CD4-positive, alpha-beta memory T cell (primary cell): ENCODE measurements around the gene ANAPC5. TPM values are rescaled to one million over a fixed set of nuclear protein-coding genes. Genes with fewer than 3 reads are reported as not detected.

ENCODE experiments used
- CTCF ChIA-PET: fragments of 350-600 bp; sonication (Branson Sonifier 250); formaldehyde crosslinking; loops from one replicate; lab custom pipeline; 2021; ENCODE audit warnings: inconsistent platforms; ENCODE audit not compliant: partially characterized antibody; lab: Charles Lee
- POLR2A ChIA-PET: fragments of 350-600 bp; sonication (Branson Sonifier 250); formaldehyde crosslinking; loops from one replicate; lab custom pipeline; 2021; ENCODE audit not compliant: partially characterized antibody; lab: Charles Lee
- DNase-seq, 5 donors: peaks; one replicate each; pipeline versions ENCODE4 v3.0.0 to v3.0.0-alpha.2; 2020 to 2022; ENCODE audit warnings: mixed read lengths in 1 of 5
- H3K27ac ChIP-seq: one replicate; pipeline ENCODE4 v1.7.0; 2013; ENCODE audit warnings: low read depth, low read length
- H3K27me3 ChIP-seq: 2 replicates; pipeline ENCODE4 v1.7.0; 2013; ENCODE audit warnings: mild to moderate bottlenecking, low read length, moderate library complexity; ENCODE audit not compliant: insufficient read depth
- H3K36me3 ChIP-seq: 2 replicates; pipeline ENCODE4 v1.7.0; 2013; ENCODE audit warnings: mild to moderate bottlenecking, low read length, moderate library complexity; ENCODE audit not compliant: insufficient read depth
- H3K4me1 ChIP-seq: 2 replicates; pipeline ENCODE4 v1.7.0; 2013; ENCODE audit warnings: mild to moderate bottlenecking, low read length, moderate library complexity; ENCODE audit not compliant: insufficient read depth
- H3K4me3 ChIP-seq, 2 donors: one replicate each; pipeline ENCODE4 v1.7.0; 2013; ENCODE audit warnings: low read length in 2 of 2, mild to moderate bottlenecking in 1 of 2
- H3K9me3 ChIP-seq, 2 donors: one replicate each; pipeline ENCODE4 v1.7.0; 2013; ENCODE audit warnings: low read length in 2 of 2, control low read depth in 1 of 2; ENCODE audit not compliant: control insufficient read depth in 1 of 2
- H3K27ac Mint-ChIP-seq, 7 donors: one replicate each; pipeline ENCODE4 v1.8.0; 2020 to 2021; ENCODE audit warnings: mixed read lengths in 7 of 7, mild to moderate bottlenecking in 6 of 7, inconsistent platforms in 3 of 7, moderate library complexity in 3 of 7
- H3K27me3 Mint-ChIP-seq, 2 donors: one replicate each; pipeline ENCODE4 v1.8.0; 2020 to 2021; ENCODE audit warnings: mixed read lengths in 2 of 2
- H3K36me3 Mint-ChIP-seq, 2 donors: one replicate each; pipeline ENCODE4 v1.8.0; 2020 to 2021; ENCODE audit warnings: mixed read lengths in 2 of 2, inconsistent platforms in 1 of 2, mild to moderate bottlenecking in 1 of 2
- H3K4me1 Mint-ChIP-seq, 4 donors: one replicate each; pipeline ENCODE4 v1.8.0; 2020 to 2021; ENCODE audit warnings: mixed read lengths in 4 of 4, mild to moderate bottlenecking in 1 of 4
- H3K4me3 Mint-ChIP-seq, 8 donors: one replicate each; pipeline ENCODE4 v1.8.0; 2020 to 2021; ENCODE audit warnings: mixed read lengths in 8 of 8, mild to moderate bottlenecking in 7 of 8, moderate library complexity in 6 of 8, inconsistent platforms in 3 of 8
- H3K9me3 Mint-ChIP-seq, 8 donors: one replicate each; pipeline ENCODE4 v1.8.0; 2020 to 2021; ENCODE audit warnings: mixed read lengths in 8 of 8, mild to moderate bottlenecking in 5 of 8, inconsistent platforms in 3 of 8, moderate library complexity in 1 of 8
- intact Hi-C: fragments of 100-400 bp; cut with micrococcal nuclease; formaldehyde crosslinking; loops from one replicate; pipeline ENCODE4 v1.15.1; 2023
- polyA plus RNA-seq, 2 donors: library from polyadenylated mRNA; unstranded; fragments of 300-500 nt; fragmentation: Illumina TruSeq; gene quantifications; one replicate each; pipeline ENCODE4 v1.2.3, GENCODE V29; 2021
- total RNA-seq, 2 experiments: library from RNA; stranded (reverse); gene quantifications; one replicate each; pipeline ENCODE4 v1.2.3, GENCODE V29; 2021

The ANAPC5 gene
- total and polyA plus RNA-seq, 4 experiments from 2014 or later, result 142 to 231 (median 143) TPM

DNA sequence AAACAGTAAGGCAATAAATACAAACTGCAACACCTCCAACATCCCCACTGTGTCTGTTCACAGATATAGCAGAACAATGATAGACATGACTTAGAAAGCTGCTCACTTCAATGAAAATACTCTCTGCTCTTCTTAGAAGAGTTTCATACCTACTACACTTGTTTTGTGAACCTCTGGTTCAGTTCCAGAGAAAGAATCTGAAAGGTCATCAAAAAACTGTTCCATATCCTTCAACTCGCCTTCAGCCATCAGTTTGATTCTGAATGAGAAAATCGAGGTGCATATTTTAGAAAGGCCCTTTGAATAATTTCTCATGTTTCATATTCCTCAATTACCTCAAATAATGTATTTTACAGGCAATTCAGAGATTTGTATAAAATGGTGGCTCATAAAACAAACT is 5.5 kb downstream of the ANAPC5 start:
- Histone ChIP-seq H3K27ac (no peak overlapping the region), H3K9me3 (no peaks in the 10 kb centered on the region), H3K4me3 (no peak overlapping the region), H3K36me3 (peaks cover 38% of the 10 kb centered on the region), H3K4me1 (peaks cover 20% of the 10 kb centered on the region), H3K27me3 (no peaks in the 10 kb centered on the region)
- H3K27me3 Mint-ChIP-seq, result no peaks in the 10 kb centered on the region
- no peak for DNase-seq
- ChIA-PET POLR2A (no interaction called here), CTCF (interaction anchor here (1.5 to 3.1 kb wide), 3 partner anchors 9 to 96 kb away, joined by 4 to 23 read pairs (median 11); no protein-coding TSS in a partner anchor)
- H3K27ac Mint-ChIP-seq, result peak overlapping the region in 2 of 7 donors; percentile 46 to 50
- intact Hi-C loops, result no loop called here
- no peaks in the 10 kb centered on the region for H3K9me3 Mint-ChIP-seq
- peaks cover 45 to 53% of the 10 kb centered on the region in 2 donors for H3K36me3 Mint-ChIP-seq
- no peak overlapping the region for H3K4me3 Mint-ChIP-seq
- H3K4me1 Mint-ChIP-seq, result peaks cover 15 to 42% (median 27%) of the 10 kb centered on the region in 4 donors

DNA sequence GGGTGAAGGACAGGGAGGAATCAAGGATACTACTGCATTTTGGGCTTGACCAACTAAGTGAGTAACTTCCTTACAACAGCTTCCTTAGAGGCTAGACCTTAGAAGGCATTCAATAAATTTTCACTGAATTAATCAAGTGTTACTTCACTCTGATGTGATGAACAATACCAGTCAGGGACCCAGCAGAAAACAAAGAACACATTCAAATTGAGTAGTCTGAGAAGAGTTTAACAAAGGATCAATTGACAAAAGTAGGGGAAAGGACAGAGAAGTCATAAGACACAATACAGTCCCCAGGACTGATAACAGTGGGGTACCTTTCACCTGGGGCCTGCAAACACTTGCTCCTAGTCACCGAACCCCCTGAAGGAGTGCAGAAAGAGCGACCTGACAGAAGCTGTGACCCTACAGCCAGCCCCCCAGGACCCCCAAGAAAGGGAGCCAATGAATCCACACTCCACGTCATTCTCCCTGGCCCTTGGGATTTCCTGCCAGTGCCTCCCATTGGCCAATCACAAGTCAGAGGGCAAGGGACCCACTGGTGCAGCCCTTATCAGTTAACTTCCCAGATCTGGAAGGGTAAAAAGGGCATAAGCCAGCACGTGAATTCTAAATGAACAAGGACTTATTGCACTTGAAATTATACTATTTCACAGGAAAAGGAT is 6.9 kb downstream of the ANAPC5 start:
- peaks cover 0 to 2% (median 0%) of the 10 kb centered on the region in 8 donors for H3K9me3 Mint-ChIP-seq
- peaks cover 6% of the 10 kb centered on the region for H3K4me1 ChIP-seq
- DNase-seq, result no peak
- no peaks in the 10 kb centered on the region for H3K27me3 Mint-ChIP-seq
- intact Hi-C loops, result no loop called here
- H3K4me3 ChIP-seq, result no peak overlapping the region
- peak overlapping the region in 6 of 7 donors; percentile 3 to 77 (median 40) for H3K27ac Mint-ChIP-seq
- H3K27me3 ChIP-seq, result no peaks in the 10 kb centered on the region
- H3K4me3 Mint-ChIP-seq, result no peak overlapping the region
- peaks cover 13 to 32% (median 18%) of the 10 kb centered on the region in 4 donors for H3K4me1 Mint-ChIP-seq
- H3K36me3 Mint-ChIP-seq, result peaks cover 54 to 58% of the 10 kb centered on the region in 2 donors
- H3K27ac ChIP-seq, result no peak overlapping the region
- H3K9me3 ChIP-seq, result no peaks in the 10 kb centered on the region
- POLR2A ChIA-PET, result no interaction called here
- CTCF ChIA-PET, result interaction anchor here (2.2 to 3.1 kb wide), 2 partner anchors 10 to 11 kb away, joined by 12 to 23 read pairs; no protein-coding TSS in a partner anchor
- H3K36me3 ChIP-seq, result peaks cover 50% of the 10 kb centered on the region

DNA sequence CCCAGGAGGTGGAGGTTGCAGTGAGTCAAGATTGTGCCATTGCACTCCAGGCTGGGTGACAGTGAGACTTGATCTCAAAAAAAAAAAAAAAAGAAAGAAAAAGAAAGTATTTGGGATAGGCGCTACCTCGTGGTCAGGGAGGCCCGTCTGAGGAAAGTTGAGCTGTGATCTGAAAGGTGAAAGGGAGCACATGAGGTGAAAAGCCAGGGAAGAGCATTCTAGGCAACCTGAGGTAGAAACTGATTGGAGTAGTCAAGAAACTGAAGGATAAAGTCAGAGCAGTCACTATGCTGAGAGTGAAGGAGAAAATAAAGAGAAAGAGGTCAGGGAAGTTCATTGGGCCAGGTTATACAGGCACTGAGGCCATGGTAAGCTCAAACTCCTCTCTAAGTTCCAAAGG is 7.7 kb downstream of the ANAPC5 start:
- Histone ChIP-seq H3K27me3 (no peaks in the 10 kb centered on the region), H3K4me3 (no peak overlapping the region), H3K4me1 (no peaks in the 10 kb centered on the region), H3K9me3 (no peaks in the 10 kb centered on the region), H3K36me3 (peaks cover 50% of the 10 kb centered on the region), H3K27ac (no peak overlapping the region)
- DNase-seq, result no peak
- Mint-ChIP-seq H3K27ac (peak overlapping the region in 4 of 7 donors; percentile 16 to 68 (median 30)), H3K9me3 (peaks cover 0 to 2% (median 0%) of the 10 kb centered on the region in 8 donors), H3K36me3 (peaks cover 54 to 60% of the 10 kb centered on the region in 2 donors), H3K27me3 (no peaks in the 10 kb centered on the region), H3K4me1 (peaks cover 13 to 28% (median 17%) of the 10 kb centered on the region in 4 donors), H3K4me3 (no peak overlapping the region)
- POLR2A ChIA-PET, result no interaction called here
- intact Hi-C loops, result no loop called here
- CTCF ChIA-PET, result interaction anchor here (2.2 kb wide), 1 partner anchor 10 kb away, joined by 12 read pairs; no protein-coding TSS in a partner anchor

DNA sequence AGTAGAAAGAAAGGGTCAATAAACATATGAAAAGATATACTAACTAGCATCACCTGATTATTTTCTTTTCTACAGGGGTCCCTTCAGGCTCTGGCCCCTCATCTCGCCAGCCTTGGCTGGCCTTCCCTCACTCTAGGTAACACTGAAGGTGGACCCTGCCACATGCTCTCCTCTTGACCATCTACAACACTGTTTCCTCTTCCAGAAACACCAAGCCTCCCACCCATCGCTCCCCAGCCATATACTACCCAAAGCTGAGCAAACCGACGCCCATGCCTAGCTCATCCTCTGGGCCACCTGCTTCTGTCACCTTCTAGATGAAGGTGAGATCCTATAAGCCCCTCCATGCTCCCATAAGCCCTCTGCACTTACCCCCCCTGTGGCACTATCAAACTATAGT is 14.8 kb downstream of the ANAPC5 start:
- ChIA-PET CTCF (interaction anchor here (1.0 to 2.9 kb wide), 5 partner anchors 10 to 105 kb away, joined by 3 to 7 read pairs (median 4); no protein-coding TSS in a partner anchor), POLR2A (interaction anchor here (0.7 to 1.2 kb wide), 2 partner anchors 14 to 15 kb away, joined by 3 read pairs; partner anchors contain the start of gene ANAPC5)
- Mint-ChIP-seq H3K36me3 (peaks cover 26 to 49% of the 10 kb centered on the region in 2 donors), H3K9me3 (peaks cover 0 to 2% (median 0%) of the 10 kb centered on the region in 8 donors), H3K4me3 (no peak overlapping the region), H3K4me1 (peaks cover 2 to 6% (median 4%) of the 10 kb centered on the region in 4 donors), H3K27me3 (no peaks in the 10 kb centered on the region), H3K27ac (peak overlapping the region in 1 of 7 donors; percentile 80)
- no peaks in the 10 kb centered on the region for H3K27me3 ChIP-seq
- H3K4me3 ChIP-seq, result no peak overlapping the region
- intact Hi-C loops, result no loop called here
- H3K4me1 ChIP-seq, result peaks cover 4% of the 10 kb centered on the region
- no peak for DNase-seq
- H3K27ac ChIP-seq, result no peak overlapping the region
- H3K9me3 ChIP-seq, result no peaks in the 10 kb centered on the region
- peaks cover 39% of the 10 kb centered on the region for H3K36me3 ChIP-seq

DNA sequence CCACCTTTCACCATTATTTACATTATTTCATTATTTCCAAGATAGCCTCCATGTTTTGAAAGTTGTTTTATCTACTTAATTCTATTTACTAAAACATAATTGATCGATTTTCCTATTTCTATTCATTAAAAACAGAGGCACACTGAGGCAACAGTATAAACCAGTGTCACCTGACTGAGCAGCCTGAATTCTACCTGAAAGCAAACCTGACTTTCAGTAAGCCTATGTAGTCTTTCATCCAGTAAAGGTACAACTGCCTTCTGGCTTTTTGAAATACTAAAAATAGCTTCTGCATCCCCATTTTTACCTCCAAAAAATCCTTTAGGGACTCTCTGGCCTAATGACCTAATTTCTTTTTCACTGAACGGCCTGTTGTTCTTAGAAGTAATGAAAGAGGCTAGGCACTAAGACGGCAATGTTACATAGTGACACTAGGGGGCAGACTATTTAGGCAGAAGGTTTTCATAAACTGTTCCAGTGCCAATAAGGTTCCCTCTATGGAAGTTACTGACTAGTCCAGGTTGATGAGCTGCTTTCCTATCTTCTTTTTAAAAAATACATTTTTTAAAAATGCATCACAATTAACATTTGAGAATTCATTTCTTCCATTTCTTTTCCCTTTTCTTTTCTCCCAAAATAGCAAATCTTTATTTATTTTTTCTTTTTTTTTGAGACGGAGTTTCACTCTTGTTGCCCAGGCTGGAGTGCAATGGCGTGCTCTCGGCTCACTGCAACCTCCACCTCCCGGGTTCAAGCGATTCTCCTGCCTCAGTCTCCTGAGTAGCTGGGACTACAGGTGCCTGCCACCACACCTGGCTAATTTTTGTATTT is 17.5 kb downstream of the ANAPC5 start:
- intact Hi-C loops, result loop anchor here (1.0 kb wide), 2 partner anchors 66 to 109 kb away; partner anchors contain the start of gene RNF34
- ChIA-PET POLR2A (interaction anchor here (1.4 to 2.8 kb wide), 3 partner anchors 17 to 88 kb away, joined by 3 to 10 read pairs (median 5); partner anchors contain the start of gene RNF34), CTCF (interaction anchor here (0.6 to 4.8 kb wide), 28 partner anchors 9 to 797 kb away, joined by 3 to 93 read pairs (median 5); partner anchors contain the start of genes ANAPC5 and RNF34)
- Histone ChIP-seq H3K9me3 (no peaks in the 10 kb centered on the region), H3K4me1 (peaks cover 4% of the 10 kb centered on the region), H3K27ac (peak overlapping the region; percentile 17), H3K4me3 (no peak overlapping the region), H3K27me3 (no peaks in the 10 kb centered on the region), H3K36me3 (peaks cover 48% of the 10 kb centered on the region)
- H3K4me1 Mint-ChIP-seq, result peaks cover 2 to 6% (median 4%) of the 10 kb centered on the region in 4 donors
- peak overlapping the region in 6 of 7 donors; percentile 36 to 89 (median 60) for H3K27ac Mint-ChIP-seq
- peaks cover 36 to 64% of the 10 kb centered on the region in 2 donors for H3K36me3 Mint-ChIP-seq
- H3K9me3 Mint-ChIP-seq, result no peaks in the 10 kb centered on the region
- H3K27me3 Mint-ChIP-seq, result no peaks in the 10 kb centered on the region
- DNase-seq, result peak in 4 of 5 donors; percentile 52 to 58 (median 56)
- no peak overlapping the region for H3K4me3 Mint-ChIP-seq

DNA sequence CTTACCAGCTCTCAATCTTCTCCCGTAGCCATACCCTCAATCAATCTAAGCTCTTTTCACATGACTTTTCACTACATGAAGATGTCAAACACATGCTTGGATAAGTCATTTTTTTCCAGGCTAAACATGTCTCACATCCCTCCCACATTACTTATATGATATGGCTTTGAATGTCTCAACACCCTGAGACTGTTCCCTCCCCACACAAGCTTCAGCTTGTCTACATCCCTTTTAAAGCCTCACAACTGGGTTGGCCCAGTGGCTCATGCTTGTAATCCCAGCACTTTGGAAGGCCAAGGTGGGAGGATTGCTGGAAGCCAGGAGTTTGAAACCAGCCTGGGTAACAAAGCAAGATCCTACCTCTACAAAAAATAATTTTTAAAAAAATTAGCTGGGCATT is 18.5 kb downstream of the ANAPC5 start:
- H3K9me3 Mint-ChIP-seq, result no peaks in the 10 kb centered on the region
- Histone ChIP-seq H3K36me3 (peaks cover 56% of the 10 kb centered on the region), H3K4me1 (peaks cover 4% of the 10 kb centered on the region), H3K9me3 (no peaks in the 10 kb centered on the region), H3K27me3 (no peaks in the 10 kb centered on the region), H3K27ac (no peak overlapping the region), H3K4me3 (no peak overlapping the region)
- H3K4me1 Mint-ChIP-seq, result peaks cover 2 to 6% (median 4%) of the 10 kb centered on the region in 4 donors
- CTCF ChIA-PET, result interaction anchor here (1.1 to 4.8 kb wide), 9 partner anchors 9 to 335 kb away, joined by 3 to 93 read pairs (median 14); partner anchors contain the start of genes ANAPC5 and RNF34
- H3K27ac Mint-ChIP-seq, result peak overlapping the region in 1 of 7 donors; percentile 12
- POLR2A ChIA-PET, result interaction anchor here (1.4 to 2.8 kb wide), 3 partner anchors 18 to 89 kb away, joined by 3 to 10 read pairs (median 5); partner anchors contain the start of gene RNF34
- no peak overlapping the region for H3K4me3 Mint-ChIP-seq
- intact Hi-C loops, result loop anchor here (1.0 kb wide), 2 partner anchors 67 to 110 kb away; partner anchors contain the start of gene RNF34
- H3K27me3 Mint-ChIP-seq, result no peaks in the 10 kb centered on the region
- no peak for DNase-seq
- peaks cover 37 to 74% of the 10 kb centered on the region in 2 donors for H3K36me3 Mint-ChIP-seq
